ENCODE data around the gene ZFP90.
"Not testable (repeated sequence)": the region's sequence is repeated elsewhere in the genome, so short reads cannot be mapped to it uniquely, and the experiment has no call there.

- TF ChIP-seq CTCF (conservative IDR thresholded peaks at IDR 0.05); EZH2 (IDR thresholded peaks at IDR 0.05; ENCODE audit: low read depth): not testable (repeated sequence)
These were observed 21.2 kb downstream of the ZFP90 start for GRCh38 chr16:68560341-68560740.

All from PC-9 (cell line).